DND-41 (cell line): Measurements from ENCODE around the gene NARF.

Experiments
- CTCF ChIP-seq: IDR thresholded peaks from 2 replicates; pipeline ENCODE4 v1.5.1; 2012; ENCODE audit warnings: borderline replicate concordance, low read length, moderate library complexity, mild to moderate bottlenecking; ENCODE audit not compliant: poor library complexity, severe bottlenecking; ENCODE audit errors: extremely low read depth
- EZH2 ChIP-seq: IDR thresholded peaks from 3 replicates; pipeline ENCODE4 v1.6.1; 2012; ENCODE audit warnings: borderline replicate concordance, low read depth, mild to moderate bottlenecking, moderate library complexity, low read length, inconsistent platforms; ENCODE audit not compliant: severe bottlenecking

- TF ChIP-seq EZH2, result no peak
- TF ChIP-seq CTCF, result no peak
Observed at GRCh38 chr17:82444284-82444893, 14.2 kb upstream of the NARF start.
